GM23338 (cell line): ENCODE data around the gene NTM. TPM values are rescaled to one million over a fixed set of nuclear protein-coding genes. Genes with fewer than 3 reads are reported as not detected.

Experiments used
- CREB1 ChIP-seq: fragments of 250-450 bp; sonication (Bioruptor Pico); IDR thresholded peaks from 2 replicates; pipeline ENCODE4 v1.5.0; 2020; ENCODE audit warnings: low read depth, mild to moderate bottlenecking, moderate library complexity
- EZH2 ChIP-seq: fragments of 200-600 bp; sonication (generic); IDR thresholded peaks from one replicate; pipeline ENCODE4 v1.8.0; 2017; ENCODE audit warnings: antibody characterized with exemption, mild to moderate bottlenecking, low read depth; ENCODE audit not compliant: unreplicated experiment
- ZNF462 ChIP-seq: fragments of 250-450 bp; sonication (Bioruptor Pico); IDR thresholded peaks from 2 replicates; pipeline ENCODE4 v1.5.0; 2020; ENCODE audit warnings: mild to moderate bottlenecking, moderate library complexity
- polyA plus RNA-seq: library from polyadenylated mRNA; unstranded; fragments of >200 nt; fragmentation: Nextera tagmentation; extraction: Ambion mirVana; gene quantifications from 2 replicates; pipeline ENCODE4 v1.2.1, GENCODE V29; 2016
- small RNA-seq: library from RNA; depleted of rRNA; stranded (forward); fragments of <200 nt; gene quantifications from one replicate; pipeline ENCODE3, GENCODE V24; 2014; ENCODE audit warnings: low replicate concordance
- total RNA-seq: library from RNA; depleted of rRNA; stranded (reverse); fragments of >200 nt; shearing (Covaris generic); gene quantifications from 2 replicates; pipeline ENCODE4 v1.2.3, GENCODE V29; 2014

NTM gene
- total and polyA plus RNA-seq, 2 experiments from 2014 or later = 10.6 to 14.6 TPM

- TF ChIP-seq ZNF462 (CRISPR knock-in tag) (no peak), CREB1 (no peak), EZH2 (no peak)
Observed at GRCh38 chr11:132379540-132379939, 1009.1 kb downstream of the NTM start (continued).

Small RNA genes within 50 kb of the gene (small RNA-seq; reads per million reads assigned to genes)
- gene RNU6ATAC12P = not detected
